HG03064 (cell line): ENCODE measurements around the gene KIF20A.
A peak's percentile ranks its signal among the peaks of the same experiment; 100 is the strongest.
"Not testable (repeated sequence)": the region's sequence is repeated elsewhere in the genome, so short reads cannot be mapped to it uniquely, and the experiment has no call there.

Experiments
- ATAC-seq: cut with Tn5 transposase; IDR thresholded peaks from one replicate; pipeline ENCODE4 v1.9.1; 2021; ENCODE audit warnings: low read depth; ENCODE audit not compliant: unreplicated experiment

The KIF20A gene

GRCh38 chr5:138182808-138183207, 3.9 kb downstream of the KIF20A start:
- ATAC-seq = no peak

GRCh38 chr5:138186002-138186447, 7.1 kb downstream of the KIF20A start:
- no peak for ATAC-seq

GRCh38 chr5:138188626-138189025, 9.7 kb downstream of the KIF20A start:
- no peak for ATAC-seq

- ATAC-seq = no peak
These were observed 13.9 kb downstream of the KIF20A start for GRCh38 chr5:138192826-138193225.

GRCh38 chr5:138193859-138194258, 14.9 kb downstream of the KIF20A start:
- ATAC-seq = not testable (repeated sequence)

- ATAC-seq = no peak
These were observed 32.1 kb downstream of the KIF20A start for GRCh38 chr5:138210985-138211384.

- ATAC-seq = peak; percentile 21
These were observed 33.9 kb downstream of the KIF20A start for GRCh38 chr5:138212828-138213160.

- peak; percentile 96 for ATAC-seq
These were observed 34.5 kb downstream of the KIF20A start, which contains the start of gene CDC23 for GRCh38 chr5:138213161-138214029. Gene CDC23 (minus strand): TSS chr5:138213323. CDS start chr5:138213312, 11 bp downstream.

GRCh38 chr5:138216799-138217198, 37.9 kb downstream of the KIF20A start:
- ATAC-seq = no peak

- no peak for ATAC-seq
These were observed 44.6 kb downstream of the KIF20A start for GRCh38 chr5:138223532-138223931.

- no peak for ATAC-seq
These were observed 45.8 kb downstream of the KIF20A start for GRCh38 chr5:138224712-138225111.

GRCh38 chr5:138226910-138227309, 48.0 kb downstream of the KIF20A start:
- ATAC-seq = no peak

- no peak for ATAC-seq
These were observed 50.5 kb downstream of the KIF20A start for GRCh38 chr5:138229387-138229786.

GRCh38 chr5:138230261-138230660, 51.3 kb downstream of the KIF20A start:
- ATAC-seq = no peak

- no peak for ATAC-seq
These were observed 52.2 kb downstream of the KIF20A start for GRCh38 chr5:138230981-138231589.

- no peak for ATAC-seq
These were observed 54.4 kb downstream of the KIF20A start for GRCh38 chr5:138233280-138233679.

- no peak for ATAC-seq
These were observed 55.7 kb downstream of the KIF20A start for GRCh38 chr5:138234651-138235050.
